ENCODE measurements around the gene RAPSN.

RAPSN gene

DNA sequence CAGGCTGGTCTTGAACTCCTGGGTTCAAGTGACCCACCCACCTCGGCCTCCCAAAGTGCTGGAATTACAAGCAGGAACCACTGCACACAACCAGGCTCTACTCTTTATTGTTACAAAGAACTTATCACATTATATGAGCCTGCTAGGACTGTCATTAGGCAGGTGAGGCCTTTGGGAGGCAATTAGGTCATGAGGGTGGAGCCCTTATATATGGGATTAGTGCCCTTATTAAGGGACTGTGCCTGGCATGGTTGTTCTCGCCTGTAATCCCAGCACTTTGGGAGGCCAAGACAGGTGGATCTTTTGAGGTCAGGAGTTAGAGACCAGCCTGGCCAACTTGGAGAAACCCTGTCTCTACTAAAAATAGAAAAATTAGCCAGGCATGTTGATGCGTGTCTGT lies 12.2 kb downstream of the RAPSN start:
- TF ChIP-seq, protein P1, sequence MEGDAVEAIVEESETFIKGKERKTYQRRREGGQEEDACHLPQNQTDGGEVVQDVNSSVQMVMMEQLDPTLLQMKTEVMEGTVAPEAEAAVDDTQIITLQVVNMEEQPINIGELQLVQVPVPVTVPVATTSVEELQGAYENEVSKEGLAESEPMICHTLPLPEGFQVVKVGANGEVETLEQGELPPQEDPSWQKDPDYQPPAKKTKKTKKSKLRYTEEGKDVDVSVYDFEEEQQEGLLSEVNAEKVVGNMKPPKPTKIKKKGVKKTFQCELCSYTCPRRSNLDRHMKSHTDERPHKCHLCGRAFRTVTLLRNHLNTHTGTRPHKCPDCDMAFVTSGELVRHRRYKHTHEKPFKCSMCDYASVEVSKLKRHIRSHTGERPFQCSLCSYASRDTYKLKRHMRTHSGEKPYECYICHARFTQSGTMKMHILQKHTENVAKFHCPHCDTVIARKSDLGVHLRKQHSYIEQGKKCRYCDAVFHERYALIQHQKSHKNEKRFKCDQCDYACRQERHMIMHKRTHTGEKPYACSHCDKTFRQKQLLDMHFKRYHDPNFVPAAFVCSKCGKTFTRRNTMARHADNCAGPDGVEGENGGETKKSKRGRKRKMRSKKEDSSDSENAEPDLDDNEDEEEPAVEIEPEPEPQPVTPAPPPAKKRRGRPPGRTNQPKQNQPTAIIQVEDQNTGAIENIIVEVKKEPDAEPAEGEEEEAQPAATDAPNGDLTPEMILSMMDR (IDR thresholded peaks at IDR 0.05; ENCODE audit: low read depth, low read length), result no peak

DNA sequence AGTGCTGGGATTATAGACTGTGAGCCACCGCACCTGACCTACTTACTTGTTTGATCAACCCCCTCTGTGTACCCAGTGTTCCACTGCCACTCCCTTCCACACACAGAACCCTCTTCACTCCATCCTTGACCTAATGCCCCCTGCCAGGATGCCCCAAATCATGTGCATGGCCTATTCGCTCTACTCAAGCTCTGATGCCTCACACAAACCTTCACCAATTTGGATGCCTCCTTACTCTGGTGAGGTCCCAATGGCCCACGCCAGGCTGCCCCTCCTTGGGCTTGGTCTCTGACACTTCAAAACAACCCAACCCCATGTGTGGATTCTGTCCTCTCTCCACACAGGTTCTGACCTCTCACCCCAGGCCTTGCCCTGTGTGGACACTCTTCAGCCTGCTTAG lies 13.2 kb downstream of the RAPSN start:
- TF ChIP-seq, protein P1 (IDR thresholded peaks at IDR 0.05; ENCODE audit: low read depth, low read length), result no peak
- no peak for DNase-seq (ENCODE audit: extremely low read depth, low read depth)

More for the DNA sequence above, 12.2 kb downstream of the RAPSN start:
- DNase-seq (ENCODE audit: extremely low read depth, low read depth), result no peak

- TF ChIP-seq, protein P1 (IDR thresholded peaks at IDR 0.05; ENCODE audit: low read depth, low read length), result no peak
- peak; percentile 64 for DNase-seq (ENCODE audit: extremely low read depth, low read depth)
Measured at GRCh38 chr11:47434011-47434786, 14.7 kb downstream of the RAPSN start.

DNA sequence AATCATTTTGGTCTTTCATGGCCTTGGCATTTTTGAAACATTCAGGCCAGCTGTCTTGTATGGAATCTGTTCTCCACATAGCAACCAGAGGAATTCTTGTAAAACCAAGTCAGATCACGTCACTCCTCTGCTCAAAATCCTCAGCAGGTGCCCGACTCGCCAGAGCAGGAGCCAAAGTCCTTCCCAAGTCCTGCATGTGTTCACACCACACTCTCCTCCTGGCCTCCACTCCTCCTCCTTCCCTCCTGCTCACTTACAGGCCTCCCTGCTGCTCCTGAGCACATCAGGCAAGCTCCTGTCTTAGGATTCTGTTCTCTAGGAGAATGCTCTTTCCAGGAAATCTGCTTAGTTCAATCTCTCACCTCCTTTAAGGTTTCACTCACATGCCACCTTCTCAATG lies 15.8 kb downstream of the RAPSN start:
- TF ChIP-seq, protein P1 (IDR thresholded peaks at IDR 0.05; ENCODE audit: low read depth, low read length), result no peak
- DNase-seq (ENCODE audit: extremely low read depth, low read depth), result no peak

DNA sequence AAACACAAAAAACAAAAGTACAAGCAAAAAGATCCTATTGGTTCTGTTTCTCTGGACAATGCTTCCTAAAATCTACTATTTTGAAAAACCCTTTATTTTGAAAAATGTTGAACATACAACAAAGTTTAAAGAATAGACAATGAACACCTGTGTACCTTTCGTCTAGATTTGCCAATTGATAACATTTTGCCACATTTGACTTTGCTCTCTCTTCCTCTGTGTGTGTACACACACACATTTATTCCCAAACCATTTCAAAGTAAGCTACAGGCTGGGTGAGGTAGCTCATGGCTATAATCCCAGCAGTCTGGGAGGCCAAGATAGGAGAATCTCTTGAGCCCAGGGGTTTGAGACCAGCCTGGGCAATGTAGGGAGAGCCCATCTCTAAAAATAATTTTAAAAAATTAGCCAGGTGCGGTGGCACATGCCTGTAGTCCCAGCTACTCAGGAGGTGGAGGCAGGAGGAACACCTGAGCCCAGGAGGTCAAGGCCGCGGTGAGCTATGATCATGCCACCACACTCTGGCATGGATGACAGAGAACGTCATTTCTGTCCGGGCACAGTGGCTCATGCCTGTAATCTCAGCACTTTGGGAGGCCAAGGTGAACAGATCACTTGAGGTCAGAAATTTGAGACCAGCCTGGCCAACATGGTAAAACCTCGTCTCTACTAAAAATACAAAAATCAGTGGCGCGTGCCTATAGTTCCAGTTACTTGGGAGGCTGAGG lies 17.4 kb downstream of the RAPSN start:
- TF ChIP-seq, protein P1 (IDR thresholded peaks at IDR 0.05; ENCODE audit: low read depth, low read length), result no peak
- DNase-seq (ENCODE audit: extremely low read depth, low read depth), result no peak

GRCh38 chr11:47430524-47430923 lies 18.4 kb downstream of the RAPSN start:
- no peak for DNase-seq (ENCODE audit: extremely low read depth, low read depth)
- TF ChIP-seq, protein P1 (IDR thresholded peaks at IDR 0.05; ENCODE audit: low read depth, low read length), result no peak
